ENCODE results near the gene RRP9. TPM values are rescaled to one million over a fixed set of nuclear protein-coding genes. Genes with fewer than 3 reads are reported as not detected.

Gene RRP9
- total RNA-seq, 2 donors from 2014 or later: 14.9 to 18.6 TPM

- no peak for DNase-seq (ENCODE audit: low spot score)
- H3K36me3 ChIP-seq: no peaks in the 10 kb centered on the region
- 87% methylated on average over 18 of the region's 18 CpGs for WGBS
- intact Hi-C loops (cut with DNase I): no loop called here
- peaks cover 8% of the 10 kb centered on the region for H3K4me1 ChIP-seq (replicated peaks)
- H3K9me3 ChIP-seq: no peaks in the 10 kb centered on the region
- no peak overlapping the region for H3K27ac ChIP-seq
- TF ChIP-seq POLR2AphosphoS5 (IDR thresholded peaks at IDR 0.05) (no peak), CTCF (IDR thresholded peaks at IDR 0.05) (no peak), POLR2A (IDR thresholded peaks at IDR 0.05) (no peak)
- no peak overlapping the region for H3K4me3 ChIP-seq
- no peaks in the 10 kb centered on the region for H3K27me3 ChIP-seq (replicated peaks; ENCODE audit: insufficient read depth)
Observed at GRCh38 chr3:51961011-51961410, 19.3 kb upstream of the RRP9 start.

- Histone ChIP-seq H3K36me3 (no peaks in the 10 kb centered on the region), H3K27me3 (replicated peaks; ENCODE audit: insufficient read depth) (no peaks in the 10 kb centered on the region), H3K4me3 (no peak overlapping the region), H3K27ac (no peak overlapping the region), H3K4me1 (replicated peaks) (peaks cover 8% of the 10 kb centered on the region), H3K9me3 (no peaks in the 10 kb centered on the region)
- intact Hi-C loops (cut with DNase I): no loop called here
- no peak for TF ChIP-seq POLR2A (IDR thresholded peaks at IDR 0.05)
- no peak for TF ChIP-seq CTCF (IDR thresholded peaks at IDR 0.05)
- no peak for TF ChIP-seq POLR2AphosphoS5 (IDR thresholded peaks at IDR 0.05)
- no peak for DNase-seq (ENCODE audit: low spot score)
- WGBS: 86% methylated on average over 10 of the region's 10 CpGs
Observed at GRCh38 chr3:51960386-51960785, 18.7 kb upstream of the RRP9 start.

- H3K4me1 ChIP-seq (replicated peaks): peaks cover 8% of the 10 kb centered on the region
- intact Hi-C loops (cut with DNase I): no loop called here
- TF ChIP-seq CTCF (IDR thresholded peaks at IDR 0.05): no peak
- TF ChIP-seq POLR2A (IDR thresholded peaks at IDR 0.05): no peak
- no peak for TF ChIP-seq POLR2AphosphoS5 (IDR thresholded peaks at IDR 0.05)
- DNase-seq (ENCODE audit: low spot score): no peak
- no peak overlapping the region for H3K27ac ChIP-seq
- no peaks in the 10 kb centered on the region for H3K9me3 ChIP-seq
- no peaks in the 10 kb centered on the region for H3K27me3 ChIP-seq (replicated peaks; ENCODE audit: insufficient read depth)
- WGBS: 95% methylated on average over 4 of the region's 7 CpGs
- no peak overlapping the region for H3K4me3 ChIP-seq
- no peaks in the 10 kb centered on the region for H3K36me3 ChIP-seq
Observed at GRCh38 chr3:51959651-51960050, 17.9 kb upstream of the RRP9 start.

- Histone ChIP-seq H3K27me3 (replicated peaks; ENCODE audit: insufficient read depth) (no peaks in the 10 kb centered on the region), H3K4me1 (replicated peaks) (peaks cover 8% of the 10 kb centered on the region), H3K27ac (no peak overlapping the region), H3K36me3 (no peaks in the 10 kb centered on the region), H3K4me3 (no peak overlapping the region), H3K9me3 (no peaks in the 10 kb centered on the region)
- DNase-seq (ENCODE audit: low spot score): no peak
- 92% methylated on average over 20 of the region's 20 CpGs for WGBS
- TF ChIP-seq POLR2A (IDR thresholded peaks at IDR 0.05) (no peak), CTCF (IDR thresholded peaks at IDR 0.05) (no peak), POLR2AphosphoS5 (IDR thresholded peaks at IDR 0.05) (no peak)
- intact Hi-C loops (cut with DNase I): no loop called here
Observed at GRCh38 chr3:51958603-51959521, 17.2 kb upstream of the RRP9 start.

All from prostate gland (tissue), 2 donors.